ENCODE measurements around the gene PTPRT.

DNA sequence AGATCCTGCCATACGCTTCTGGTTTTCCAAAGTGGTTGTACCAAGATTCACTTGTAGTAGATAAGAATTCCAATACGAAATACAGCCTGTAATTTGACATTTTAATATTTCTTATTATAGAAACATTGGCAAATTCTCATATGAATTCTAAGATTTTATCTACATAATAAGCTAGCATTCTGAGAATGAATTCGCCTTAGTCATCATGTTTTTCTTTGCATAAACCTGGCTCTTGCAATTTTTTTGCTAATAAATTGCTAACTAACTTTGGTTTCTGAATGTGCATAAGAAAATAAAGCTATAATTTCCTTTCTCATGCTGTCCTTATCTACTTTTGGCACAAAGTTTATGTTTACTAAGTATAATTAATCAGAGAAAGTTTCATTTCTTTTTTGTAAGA, 673.0 kb downstream of the PTPRT start:
- TF ChIP-seq, protein P1, sequence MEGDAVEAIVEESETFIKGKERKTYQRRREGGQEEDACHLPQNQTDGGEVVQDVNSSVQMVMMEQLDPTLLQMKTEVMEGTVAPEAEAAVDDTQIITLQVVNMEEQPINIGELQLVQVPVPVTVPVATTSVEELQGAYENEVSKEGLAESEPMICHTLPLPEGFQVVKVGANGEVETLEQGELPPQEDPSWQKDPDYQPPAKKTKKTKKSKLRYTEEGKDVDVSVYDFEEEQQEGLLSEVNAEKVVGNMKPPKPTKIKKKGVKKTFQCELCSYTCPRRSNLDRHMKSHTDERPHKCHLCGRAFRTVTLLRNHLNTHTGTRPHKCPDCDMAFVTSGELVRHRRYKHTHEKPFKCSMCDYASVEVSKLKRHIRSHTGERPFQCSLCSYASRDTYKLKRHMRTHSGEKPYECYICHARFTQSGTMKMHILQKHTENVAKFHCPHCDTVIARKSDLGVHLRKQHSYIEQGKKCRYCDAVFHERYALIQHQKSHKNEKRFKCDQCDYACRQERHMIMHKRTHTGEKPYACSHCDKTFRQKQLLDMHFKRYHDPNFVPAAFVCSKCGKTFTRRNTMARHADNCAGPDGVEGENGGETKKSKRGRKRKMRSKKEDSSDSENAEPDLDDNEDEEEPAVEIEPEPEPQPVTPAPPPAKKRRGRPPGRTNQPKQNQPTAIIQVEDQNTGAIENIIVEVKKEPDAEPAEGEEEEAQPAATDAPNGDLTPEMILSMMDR (IDR thresholded peaks at IDR 0.05; ENCODE audit: low read depth, low read length) = no peak
- TF ChIP-seq, protein P2, sequence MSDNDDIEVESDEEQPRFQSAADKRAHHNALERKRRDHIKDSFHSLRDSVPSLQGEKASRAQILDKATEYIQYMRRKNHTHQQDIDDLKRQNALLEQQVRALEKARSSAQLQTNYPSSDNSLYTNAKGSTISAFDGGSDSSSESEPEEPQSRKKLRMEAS (IDR thresholded peaks at IDR 0.05; ENCODE audit: low read depth, low read length) = no peak

All from NB4 (cell line).